ENCODE results near the gene BANF2.

Gene BANF2

DNA sequence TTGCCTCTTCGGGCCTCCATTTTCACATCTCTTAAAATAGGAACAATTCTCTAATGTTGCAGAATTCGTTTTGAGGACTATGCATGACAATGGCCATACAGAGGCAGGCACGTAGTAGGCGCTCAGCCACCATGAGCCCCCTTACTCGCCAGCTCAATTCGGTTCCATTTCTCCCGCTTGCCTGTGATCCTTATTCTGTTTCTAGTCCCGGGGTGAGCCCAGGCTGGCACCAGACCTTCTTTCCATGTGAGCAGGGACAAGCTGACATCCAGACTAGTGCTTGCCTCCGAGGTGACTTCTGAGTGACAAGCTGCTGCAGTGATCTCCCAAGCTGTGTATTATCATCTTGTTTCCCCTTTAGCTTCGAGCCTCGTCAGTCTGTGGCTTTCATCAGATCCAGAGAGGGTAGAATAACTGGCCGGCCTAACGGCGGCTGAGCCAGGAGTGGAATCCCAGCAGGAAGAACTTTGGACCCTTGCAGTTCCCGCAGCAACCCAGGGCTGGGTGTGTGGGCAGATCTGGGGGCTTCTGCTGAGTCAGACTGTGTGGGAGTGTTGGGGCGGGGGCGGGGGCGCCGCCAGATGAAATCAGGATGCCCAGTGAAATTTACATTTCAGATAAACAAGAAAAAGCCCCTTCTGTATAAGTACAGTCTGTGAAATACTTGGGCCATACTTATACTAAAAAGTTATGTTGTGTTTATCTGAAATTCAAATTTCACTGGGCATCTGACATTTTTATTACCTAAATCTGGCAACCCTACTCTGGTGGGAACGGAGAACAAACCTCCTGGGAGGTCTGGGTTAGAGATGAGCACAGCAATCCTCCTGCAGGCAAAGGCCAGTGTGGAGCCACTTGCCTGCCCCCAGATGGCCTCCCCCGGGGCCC lies 10.9 kb downstream of the BANF2 start:
- DNase-seq, result no peak

DNA sequence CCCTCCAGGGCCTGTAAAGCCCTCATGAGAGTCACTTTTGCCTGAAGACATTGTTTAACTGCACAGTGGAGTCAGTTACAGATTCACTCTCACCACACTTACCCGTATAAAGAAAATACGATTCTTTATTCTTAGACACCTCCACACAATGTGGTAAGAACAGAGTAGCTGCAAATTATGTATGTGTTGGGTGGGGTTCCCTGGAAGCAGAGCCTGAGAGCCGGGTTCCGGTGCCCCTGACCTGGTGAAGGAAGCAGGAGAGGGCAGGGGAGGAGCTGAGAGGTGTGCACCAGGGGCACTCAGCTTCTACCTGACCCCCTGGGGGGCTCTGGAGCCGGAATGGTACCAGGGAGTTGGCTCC lies 11.5 kb downstream of the BANF2 start:
- DNase-seq, result no peak

GRCh38 chr20:17712201-17712600 lies 12.4 kb downstream of the BANF2 start:
- no peak for DNase-seq

GRCh38 chr20:17712708-17713107 lies 12.9 kb downstream of the BANF2 start:
- DNase-seq, result no peak

GRCh38 chr20:17714597-17714996 lies 14.8 kb downstream of the BANF2 start:
- no peak for DNase-seq

DNA sequence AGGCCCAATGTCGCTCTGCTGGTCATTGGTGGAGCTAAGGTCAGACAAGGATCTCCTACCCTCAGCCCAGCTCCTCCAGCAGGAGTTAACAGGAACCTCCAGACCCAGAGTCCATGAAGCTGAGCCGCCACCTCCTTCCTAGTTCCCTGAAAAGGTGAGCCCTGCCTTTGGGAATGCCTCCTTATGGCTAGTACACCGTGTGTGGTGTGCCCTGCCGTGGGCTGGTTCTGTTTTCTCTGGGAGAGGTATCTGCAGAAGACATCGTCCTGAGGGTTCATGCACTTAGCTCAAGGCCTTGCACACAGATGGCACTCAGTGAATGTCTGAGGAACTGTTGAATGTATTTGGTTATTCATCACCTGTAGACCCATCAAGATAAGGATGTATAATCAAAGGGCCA lies 15.3 kb downstream of the BANF2 start:
- DNase-seq, result no peak

DNA sequence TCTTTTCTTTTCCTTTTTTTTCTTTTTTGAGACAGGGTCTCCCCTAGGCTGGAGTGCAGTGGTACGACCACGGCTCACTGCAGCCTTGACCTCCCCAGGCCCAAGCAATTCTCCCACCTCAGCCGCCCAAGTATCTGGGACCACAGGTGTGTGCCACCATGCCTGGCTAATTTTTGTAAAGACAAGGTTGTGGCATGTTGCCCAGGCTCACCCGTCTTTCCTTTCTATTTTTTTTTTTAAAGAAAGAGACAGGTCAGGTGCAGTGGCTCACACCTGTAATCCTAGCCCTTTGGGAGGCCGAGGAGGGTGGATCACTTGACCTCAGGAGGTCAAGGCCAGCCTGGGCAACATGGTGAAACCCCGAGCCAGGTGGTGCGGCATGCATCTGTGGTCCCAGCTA lies 16.6 kb downstream of the BANF2 start:
- DNase-seq, result no peak

GRCh38 chr20:17720755-17721154 lies 21.0 kb downstream of the BANF2 start:
- no peak for DNase-seq

DNA sequence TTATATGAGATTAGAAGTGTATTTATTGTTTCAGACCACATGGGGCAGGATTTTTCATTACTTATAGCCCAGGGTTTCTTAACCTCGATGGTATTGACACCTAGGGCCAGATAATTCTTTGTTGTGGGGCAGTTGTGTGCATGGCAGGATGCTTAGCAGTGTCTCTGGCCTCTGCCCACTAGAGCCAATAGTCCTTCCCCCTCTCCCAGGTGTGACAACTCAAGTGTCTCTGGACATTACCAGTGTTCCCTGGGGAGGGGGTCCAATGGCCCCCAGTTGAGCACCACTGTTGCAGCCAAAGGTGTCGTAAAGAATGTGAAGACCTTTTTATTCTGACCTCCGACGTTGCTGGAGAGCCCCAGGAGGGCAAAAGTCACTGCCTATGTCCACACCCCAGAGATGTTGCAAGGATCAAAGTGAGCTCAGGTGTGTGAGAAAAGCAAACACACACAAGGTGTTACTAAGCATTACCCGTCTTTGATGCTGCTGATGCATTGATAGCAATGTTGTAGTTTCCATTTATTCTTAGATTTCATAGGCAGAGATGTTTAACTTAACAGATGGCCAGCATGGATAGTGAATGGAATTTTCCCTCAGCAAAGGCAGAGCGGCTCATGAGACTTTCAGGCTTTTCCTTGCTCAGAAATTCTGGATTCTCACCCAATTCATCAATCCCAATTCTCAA lies 22.2 kb downstream of the BANF2 start:
- no peak for DNase-seq

DNA sequence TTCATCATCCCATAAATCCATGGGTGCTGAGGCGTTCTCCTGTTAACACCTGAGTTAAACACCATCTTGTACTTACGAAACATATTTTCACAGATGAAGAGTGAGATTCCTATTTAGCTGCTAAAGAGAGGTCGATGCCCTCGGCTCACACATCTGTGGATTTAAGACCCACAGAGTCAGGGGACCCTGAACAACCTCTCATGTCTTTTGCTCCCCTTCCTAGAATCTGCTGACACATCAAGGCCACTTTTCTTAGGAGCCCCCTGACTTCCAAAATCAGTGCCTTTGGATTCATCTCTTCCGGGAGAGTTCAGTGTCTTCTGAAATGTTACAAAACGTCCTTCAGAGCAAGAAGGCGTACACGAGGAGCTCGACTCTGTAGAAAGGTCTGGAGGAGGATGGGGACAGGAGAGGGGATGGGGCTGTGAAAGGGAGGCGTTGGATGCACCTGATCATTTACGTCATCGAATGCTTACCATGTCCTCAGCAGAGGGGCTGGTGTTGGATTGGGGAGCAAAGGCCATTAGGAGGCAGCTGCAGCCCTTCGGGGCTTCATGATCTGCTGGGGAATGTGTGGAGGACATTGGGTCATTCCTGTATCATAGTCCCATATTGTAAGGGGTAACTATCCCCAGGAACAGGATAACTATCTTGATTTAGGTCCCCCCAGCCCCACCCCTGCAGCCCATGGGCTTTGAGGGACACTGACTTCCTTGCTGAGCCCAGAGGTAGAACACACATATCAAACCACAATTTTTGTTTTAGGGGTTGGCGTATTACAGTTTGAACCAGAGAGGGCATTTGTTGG lies 22.9 kb downstream of the BANF2 start:
- DNase-seq, result no peak

DNA sequence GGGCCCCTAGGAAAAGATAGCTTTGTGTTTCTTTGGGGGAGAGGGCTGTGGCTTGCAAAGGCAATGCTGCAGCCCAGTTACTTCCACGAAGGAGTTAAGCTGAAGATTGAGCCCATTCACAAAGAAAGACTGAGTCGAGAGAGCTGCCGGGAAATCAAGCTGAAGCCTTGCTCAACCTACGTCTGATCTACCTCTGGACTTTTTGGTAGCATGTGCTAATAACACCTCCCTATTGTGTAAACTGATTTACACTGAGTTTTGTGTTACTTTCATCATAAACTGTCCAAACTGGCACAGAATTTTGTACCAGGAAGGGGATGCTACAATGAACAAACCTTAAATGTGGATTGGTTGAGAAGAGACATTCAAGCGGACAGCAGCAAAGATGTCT lies 23.5 kb downstream of the BANF2 start:
- DNase-seq, result no peak

DNA sequence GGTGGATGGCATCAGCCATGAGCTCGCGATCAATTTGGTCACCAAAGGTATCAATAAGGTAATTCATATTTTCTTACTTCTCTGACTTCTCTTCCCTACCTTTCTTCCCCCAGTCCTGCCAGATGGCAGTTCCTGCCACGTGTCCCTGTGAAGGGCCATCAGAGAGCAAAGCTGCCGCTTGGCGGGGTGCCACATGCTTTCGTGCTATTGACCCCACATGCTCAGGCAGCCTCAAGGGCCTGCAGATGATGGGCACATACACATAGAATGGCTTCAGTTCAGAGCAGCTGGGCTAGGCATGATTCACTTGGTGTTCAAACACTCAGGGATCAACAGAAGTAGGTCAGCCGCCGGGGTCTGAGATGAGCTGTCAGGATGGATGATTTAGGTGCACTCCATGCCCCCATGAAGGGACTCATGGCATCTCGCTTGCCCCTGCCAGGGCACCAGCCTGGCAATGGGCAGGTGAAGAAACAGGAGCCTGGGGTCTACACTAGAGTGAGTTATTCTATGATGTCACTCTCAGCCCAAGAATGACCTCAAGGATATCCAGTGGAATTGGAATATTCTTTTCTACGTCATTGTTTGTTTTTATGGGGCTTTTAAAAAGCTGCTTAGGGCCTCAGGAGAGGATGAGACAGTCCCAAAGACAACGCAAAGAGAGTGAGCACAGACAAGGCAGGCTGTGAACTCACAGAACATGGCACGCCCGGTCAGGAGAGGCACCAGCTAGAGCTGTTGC lies 25.5 kb downstream of the BANF2 start:
- no peak for DNase-seq

DNA sequence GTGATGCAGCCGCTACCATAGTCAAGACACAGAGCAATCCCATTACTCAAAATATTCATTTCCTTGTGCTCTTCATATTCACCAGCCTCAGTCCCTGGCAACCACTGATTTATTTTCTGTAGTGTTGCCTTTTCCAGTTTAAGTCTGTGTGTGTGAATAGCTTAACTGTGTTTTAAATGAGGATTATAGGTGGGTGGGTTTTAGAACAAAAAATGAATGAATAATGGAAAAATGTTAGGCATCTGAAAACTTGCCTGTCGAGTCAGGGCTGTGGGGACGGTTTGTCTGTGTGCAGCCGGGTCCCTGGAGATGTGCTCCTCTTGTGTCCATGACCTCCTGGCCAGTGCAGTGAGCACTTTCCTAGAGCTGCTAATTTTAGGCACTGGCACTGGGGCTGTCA lies 27.1 kb downstream of the BANF2 start:
- no peak for DNase-seq

DNA sequence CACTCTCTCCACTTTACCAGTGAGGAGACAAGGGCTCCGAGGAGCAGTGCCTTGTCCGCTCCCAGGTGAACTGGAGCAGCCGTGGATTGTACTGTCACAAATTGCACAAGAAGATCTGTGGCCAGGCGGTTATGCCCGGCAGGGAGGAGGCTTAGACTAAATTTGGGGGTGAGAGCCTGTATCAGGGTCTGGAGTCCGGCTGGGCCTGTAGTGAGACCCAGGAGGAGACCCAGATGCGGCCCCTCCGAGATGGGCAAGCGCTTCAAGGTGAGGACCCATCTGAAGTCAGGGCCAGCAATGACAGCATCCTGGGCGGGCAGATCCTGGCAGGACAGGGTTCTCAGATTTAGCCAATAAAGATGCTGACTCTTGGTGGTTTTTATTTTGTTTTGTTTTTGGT lies 27.6 kb downstream of the BANF2 start:
- no peak for DNase-seq

DNA sequence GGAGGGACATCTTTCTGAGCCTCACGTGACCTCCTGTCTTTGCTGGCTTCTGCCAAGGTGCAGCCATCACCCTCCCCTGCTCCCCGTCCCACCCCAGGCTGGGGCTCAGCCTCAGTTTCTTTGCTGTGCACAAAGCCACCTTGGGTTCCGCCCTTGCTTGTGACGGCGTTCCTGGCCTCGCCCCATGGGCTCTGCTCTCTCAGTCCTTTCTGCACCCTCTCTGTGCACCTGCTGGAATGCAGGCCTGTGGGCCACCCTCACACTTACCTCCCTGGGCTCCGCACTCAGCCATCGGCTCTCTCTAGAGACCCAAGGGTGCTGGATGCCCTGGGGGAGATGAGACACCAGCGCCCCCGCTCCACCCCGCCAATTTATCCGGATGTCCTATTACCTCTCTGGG lies 28.3 kb downstream of the BANF2 start:
- DNase-seq, result no peak

- DNase-seq, result no peak
Observed at GRCh38 chr20:17730071-17730470, 30.3 kb downstream of the BANF2 start.

GRCh38 chr20:17731233-17731632 lies 31.5 kb downstream of the BANF2 start:
- no peak for DNase-seq

- no peak for DNase-seq
Observed at GRCh38 chr20:17732907-17733521, 33.2 kb downstream of the BANF2 start.

- DNase-seq, result no peak
Observed at GRCh38 chr20:17733767-17734304, 34.1 kb downstream of the BANF2 start.

GRCh38 chr20:17734374-17734773 lies 34.6 kb downstream of the BANF2 start:
- no peak for DNase-seq

GRCh38 chr20:17735206-17735804 lies 35.5 kb downstream of the BANF2 start:
- DNase-seq, result no peak
